ENCODE data around the gene NR0B2.

NR0B2 gene

GRCh38 chr1:26900815-26901511, 12.8 kb downstream of the NR0B2 start:
- H3K9me2 ChIP-seq (replicated peaks; ENCODE audit: control insufficient read depth, low read length) = no peaks in the 10 kb centered on the region
- peaks cover 34% of the 10 kb centered on the region for H3K79me2 ChIP-seq (ENCODE audit: control insufficient read depth, low read length)
- no peaks in the 10 kb centered on the region for H4K20me1 ChIP-seq (ENCODE audit: control insufficient read depth, insufficient read depth, low read depth, low read length)
- H3K9me3 ChIP-seq (ENCODE audit: control insufficient read depth, insufficient read depth, low read length) = no peaks in the 10 kb centered on the region
- peak overlapping the region; percentile 64 for H3K4me2 ChIP-seq (ENCODE audit: low read length)
- peaks cover 14% of the 10 kb centered on the region for H3K4me1 ChIP-seq (ENCODE audit: control insufficient read depth, low read length)
- TF ChIP-seq, protein P1, sequence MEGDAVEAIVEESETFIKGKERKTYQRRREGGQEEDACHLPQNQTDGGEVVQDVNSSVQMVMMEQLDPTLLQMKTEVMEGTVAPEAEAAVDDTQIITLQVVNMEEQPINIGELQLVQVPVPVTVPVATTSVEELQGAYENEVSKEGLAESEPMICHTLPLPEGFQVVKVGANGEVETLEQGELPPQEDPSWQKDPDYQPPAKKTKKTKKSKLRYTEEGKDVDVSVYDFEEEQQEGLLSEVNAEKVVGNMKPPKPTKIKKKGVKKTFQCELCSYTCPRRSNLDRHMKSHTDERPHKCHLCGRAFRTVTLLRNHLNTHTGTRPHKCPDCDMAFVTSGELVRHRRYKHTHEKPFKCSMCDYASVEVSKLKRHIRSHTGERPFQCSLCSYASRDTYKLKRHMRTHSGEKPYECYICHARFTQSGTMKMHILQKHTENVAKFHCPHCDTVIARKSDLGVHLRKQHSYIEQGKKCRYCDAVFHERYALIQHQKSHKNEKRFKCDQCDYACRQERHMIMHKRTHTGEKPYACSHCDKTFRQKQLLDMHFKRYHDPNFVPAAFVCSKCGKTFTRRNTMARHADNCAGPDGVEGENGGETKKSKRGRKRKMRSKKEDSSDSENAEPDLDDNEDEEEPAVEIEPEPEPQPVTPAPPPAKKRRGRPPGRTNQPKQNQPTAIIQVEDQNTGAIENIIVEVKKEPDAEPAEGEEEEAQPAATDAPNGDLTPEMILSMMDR (IDR thresholded peaks at IDR 0.05; ENCODE audit: low read depth, low read length, poor library complexity, severe bottlenecking) = no peak
- TF ChIP-seq EZH2phosphoT487 (IDR thresholded peaks at IDR 0.05; ENCODE audit: borderline replicate concordance, low read length) = no peak
- peaks cover 3% of the 10 kb centered on the region; the same call in 1 of the 2 replicates for H3K36me3 ChIP-seq (ENCODE audit: control insufficient read depth, low read length)
- no peaks in the 10 kb centered on the region for H3F3A ChIP-seq (ENCODE audit: control insufficient read depth, insufficient read depth)
- H3K27ac ChIP-seq (ENCODE audit: low read depth, low read length) = peak overlapping the region; percentile 35; the same call in 1 of the 2 replicates
- H3K4me3 ChIP-seq (ENCODE audit: low read length) = peak overlapping the region; percentile 85
- no peaks in the 10 kb centered on the region for H3K27me3 ChIP-seq (ENCODE audit: control insufficient read depth, low read length)

- Histone ChIP-seq H3K4me1 (ENCODE audit: control insufficient read depth, low read length) (peaks cover 14% of the 10 kb centered on the region), H3K4me3 (ENCODE audit: low read length) (peak within 1 kb of the TSS; percentile 85), H3K79me2 (ENCODE audit: control insufficient read depth, low read length) (peaks cover 34% of the 10 kb centered on the region), H3K27ac (ENCODE audit: low read depth, low read length) (peak within 1 kb of the TSS; percentile 35; the same call in 1 of the 2 replicates), H3K27me3 (ENCODE audit: control insufficient read depth, low read length) (no peaks in the 10 kb centered on the region), H3F3A (ENCODE audit: control insufficient read depth, insufficient read depth) (no peaks in the 10 kb centered on the region), H4K20me1 (ENCODE audit: control insufficient read depth, insufficient read depth, low read depth, low read length) (no peaks in the 10 kb centered on the region), H3K9me3 (ENCODE audit: control insufficient read depth, insufficient read depth, low read length) (no peaks in the 10 kb centered on the region), H3K36me3 (ENCODE audit: control insufficient read depth, low read length) (peaks cover 3% of the 10 kb centered on the region; the same call in 1 of the 2 replicates), H3K9me2 (replicated peaks; ENCODE audit: control insufficient read depth, low read length) (no peaks in the 10 kb centered on the region), H3K4me2 (ENCODE audit: low read length) (peak within 1 kb of the TSS; percentile 64)
- TF ChIP-seq EZH2phosphoT487 (IDR thresholded peaks at IDR 0.05; ENCODE audit: borderline replicate concordance, low read length) = no peak
- TF ChIP-seq, protein P1 (IDR thresholded peaks at IDR 0.05; ENCODE audit: low read depth, low read length, poor library complexity, severe bottlenecking) = no peak
These were observed 13.6 kb downstream of the NR0B2 start, which contains the start of gene GPATCH3 for GRCh38 chr1:26900001-26900814. Gene GPATCH3 (minus strand): TSS chr1:26900467. CDS start chr1:26900442, 25 bp downstream.

DNA sequence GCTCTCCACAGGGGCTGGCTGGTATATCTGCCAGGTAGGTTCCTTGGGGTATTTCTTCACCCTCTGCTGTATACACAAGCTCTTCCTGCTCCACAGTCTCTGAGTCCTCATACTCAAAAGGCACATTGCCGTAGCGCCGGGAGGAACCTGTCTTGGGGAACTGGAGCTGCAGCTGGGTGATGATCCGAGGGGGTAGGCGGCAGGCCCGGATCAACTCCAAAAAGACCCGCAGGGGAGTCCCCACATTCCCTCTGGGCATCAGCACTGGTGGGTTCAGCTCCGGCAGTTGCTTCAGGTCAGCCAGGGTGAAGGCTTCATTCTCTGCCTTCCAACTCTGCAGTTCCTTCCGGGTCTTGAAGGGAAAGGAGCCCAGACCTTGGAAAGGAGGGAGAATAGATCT, 16.4 kb downstream of the NR0B2 start:
- Histone ChIP-seq H3K9me3 (ENCODE audit: control insufficient read depth, insufficient read depth, low read length) (no peaks in the 10 kb centered on the region), H3K4me1 (ENCODE audit: control insufficient read depth, low read length) (peaks cover 14% of the 10 kb centered on the region), H3K4me2 (ENCODE audit: low read length) (no peak overlapping the region), H3K36me3 (ENCODE audit: control insufficient read depth, low read length) (peaks cover 23% of the 10 kb centered on the region), H3K27ac (ENCODE audit: low read depth, low read length) (no peak overlapping the region), H4K20me1 (ENCODE audit: control insufficient read depth, insufficient read depth, low read depth, low read length) (no peaks in the 10 kb centered on the region), H3K4me3 (ENCODE audit: low read length) (no peak overlapping the region), H3K79me2 (ENCODE audit: control insufficient read depth, low read length) (peaks cover 39% of the 10 kb centered on the region), H3K9me2 (replicated peaks; ENCODE audit: control insufficient read depth, low read length) (no peaks in the 10 kb centered on the region), H3K27me3 (ENCODE audit: control insufficient read depth, low read length) (no peaks in the 10 kb centered on the region), H3F3A (ENCODE audit: control insufficient read depth, insufficient read depth) (no peaks in the 10 kb centered on the region)
- TF ChIP-seq EZH2phosphoT487 (IDR thresholded peaks at IDR 0.05; ENCODE audit: borderline replicate concordance, low read length) = no peak
- TF ChIP-seq, protein P1 (IDR thresholded peaks at IDR 0.05; ENCODE audit: low read depth, low read length, poor library complexity, severe bottlenecking) = no peak

All from DOHH2 (cell line).